Activated naive CD4-positive, alpha-beta T cell treated with anti-CD3 and anti-CD28 coated beads for 36 hours (primary cell): Measurements from ENCODE around the gene EDAR. TPM values are rescaled to one million over a fixed set of nuclear protein-coding genes. Genes with fewer than 3 reads are reported as not detected.

ENCODE experiments used
- CTCF ChIA-PET: fragments of 350-600 bp; sonication (Branson Sonifier 250); formaldehyde crosslinking; loops from one replicate; lab custom pipeline; 2021; ENCODE audit warnings: antibody characterized with exemption; lab: Charles Lee
- DNase-seq: peaks from one replicate; pipeline ENCODE4 v3.0.0-alpha.2; 2020
- H3K27ac Mint-ChIP-seq: one replicate; pipeline ENCODE4 v1.8.0; 2021; ENCODE audit warnings: mild to moderate bottlenecking, mixed read lengths
- H3K27me3 Mint-ChIP-seq: one replicate; pipeline ENCODE4 v1.8.0; 2021; ENCODE audit warnings: low read depth, mixed read lengths
- H3K36me3 Mint-ChIP-seq: one replicate; pipeline ENCODE4 v1.8.0; 2021; ENCODE audit warnings: low read depth, mixed read lengths
- H3K4me1 Mint-ChIP-seq: one replicate; pipeline ENCODE4 v1.8.0; 2021; ENCODE audit warnings: low read depth, mixed read lengths
- H3K4me3 Mint-ChIP-seq: one replicate; pipeline ENCODE4 v1.8.0; 2021; ENCODE audit warnings: mild to moderate bottlenecking, moderate library complexity, mixed read lengths
- H3K9me3 Mint-ChIP-seq: one replicate; pipeline ENCODE4 v1.8.0; 2021; ENCODE audit warnings: mixed read lengths
- intact Hi-C: fragments of 100-400 bp; cut with micrococcal nuclease; formaldehyde crosslinking; loops from one replicate; pipeline ENCODE4 v1.15.1; 2023
- total RNA-seq, 2 experiments: library from RNA; stranded (reverse); gene quantifications; one replicate each; pipeline ENCODE4 v1.2.3, GENCODE V29; 2021

EDAR gene
- total RNA-seq, 2 experiments from 2014 or later, result 1.1 to 1.3 TPM

DNA sequence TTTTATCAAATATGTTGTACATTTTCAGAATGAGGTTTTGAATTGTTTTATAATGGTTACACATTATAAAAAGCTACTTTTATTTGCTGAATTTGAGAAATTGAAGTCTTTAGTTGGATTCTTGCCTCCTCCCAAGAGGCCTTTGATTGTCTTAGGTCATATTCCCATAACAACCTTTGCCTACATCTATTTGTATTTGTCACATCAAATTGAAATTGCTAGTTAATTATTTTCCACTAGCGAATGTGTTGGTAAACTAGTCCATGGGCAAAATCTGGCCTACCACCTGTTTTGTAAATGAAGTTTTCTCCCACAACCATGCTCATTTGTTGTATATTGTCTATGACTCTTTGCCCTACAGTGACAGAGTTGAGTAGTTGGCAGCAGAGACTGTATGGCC is 142.0 kb downstream of the EDAR start:
- Mint-ChIP-seq H3K36me3 (peaks cover 19% of the 10 kb centered on the region), H3K9me3 (no peaks in the 10 kb centered on the region), H3K4me1 (no peaks in the 10 kb centered on the region), H3K27ac (no peak overlapping the region), H3K4me3 (no peak overlapping the region), H3K27me3 (no peaks in the 10 kb centered on the region)
- intact Hi-C loops, result no loop called here
- DNase-seq, result no peak
- CTCF ChIA-PET, result no interaction called here

DNA sequence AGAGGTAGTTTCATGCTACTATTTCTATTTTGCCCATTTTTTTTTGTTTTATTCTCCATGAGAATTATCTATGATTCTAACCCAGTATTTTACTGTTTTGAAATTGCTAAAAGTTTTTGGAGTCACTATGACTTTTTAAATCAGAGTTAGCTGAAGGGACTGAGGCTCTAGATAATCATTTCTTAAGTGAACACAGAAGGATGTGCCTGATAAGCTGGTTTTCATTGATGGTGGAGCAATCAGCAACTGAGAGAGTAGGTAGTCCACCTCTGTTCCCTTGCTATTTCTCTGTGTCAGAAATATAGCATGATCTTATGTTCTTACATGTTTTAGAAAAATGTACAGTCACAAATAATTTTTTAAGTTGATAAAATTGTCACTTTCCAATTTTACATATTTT is 143.1 kb downstream of the EDAR start:
- no peaks in the 10 kb centered on the region for H3K9me3 Mint-ChIP-seq
- CTCF ChIA-PET, result no interaction called here

More for the DNA sequence above, 143.1 kb downstream of the EDAR start:
- Mint-ChIP-seq H3K4me3 (no peak overlapping the region), H3K27ac (no peak overlapping the region), H3K36me3 (peaks cover 26% of the 10 kb centered on the region), H3K4me1 (no peaks in the 10 kb centered on the region), H3K27me3 (no peaks in the 10 kb centered on the region)
- no peak for DNase-seq
- intact Hi-C loops, result no loop called here

Other genes starting within 250 kb of the EDAR start
- 1 to 10 TPM; 7.4 to 9.5 TPM for gene CCDC138, start 202.4 kb downstream of the EDAR start, total RNA-seq
- gene SH3RF3, start 140.0 kb upstream of the EDAR start, total RNA-seq, result 1 to 10 TPM; 1.8 to 2.0 TPM